Measurements from ENCODE around the gene UBE2E2.

Gene UBE2E2

GRCh38 chr3:23640471-23641146, 437.5 kb downstream of the UBE2E2 start:
- DNase-seq, result no peak
